ENCODE data around the gene SFMBT2. TPM values are rescaled to one million over a fixed set of nuclear protein-coding genes. Genes with fewer than 3 reads are reported as not detected.

SFMBT2 gene
- total and polyA plus RNA-seq, 8 donors: 4.1 to 12.6 (median 5.2) TPM

- peaks cover 15 to 53% of the 10 kb centered on the region in 2 donors for H3K4me1 ChIP-seq
- peak; percentile 25 to 81 (median 60) for DNase-seq
Measured at GRCh38 chr10:7412237-7412927, 1.5 kb upstream of the SFMBT2 start.

GRCh38 chr10:7411671-7412128, 866 bp upstream of the SFMBT2 start:
- intact Hi-C loops (cut with DNase I): loop anchor here in 1 of 2 donors (10.0 kb wide), 1 partner anchor 497 kb away; no protein-coding TSS in a partner anchor

More at GRCh38 chr10:7412237-7412927, 1.5 kb upstream of the SFMBT2 start:
- H3K27me3 ChIP-seq: peaks cover 25 to 65% of the 10 kb centered on the region in 2 donors
- H3K36me3 ChIP-seq: no peaks in the 10 kb centered on the region
- no peaks in the 10 kb centered on the region for H3K9me3 ChIP-seq
- peak; percentile 18 for ATAC-seq
- intact Hi-C loops (cut with DNase I): loop anchor here in 1 of 2 donors (10.0 kb wide), 1 partner anchor 498 kb away; no protein-coding TSS in a partner anchor
- peak overlapping the region; percentile 21 to 69 for H3K4me3 ChIP-seq
- no peak overlapping the region for H3K27ac ChIP-seq
- TF ChIP-seq CTCF (IDR thresholded peaks at IDR 0.05): no peak

DNA sequence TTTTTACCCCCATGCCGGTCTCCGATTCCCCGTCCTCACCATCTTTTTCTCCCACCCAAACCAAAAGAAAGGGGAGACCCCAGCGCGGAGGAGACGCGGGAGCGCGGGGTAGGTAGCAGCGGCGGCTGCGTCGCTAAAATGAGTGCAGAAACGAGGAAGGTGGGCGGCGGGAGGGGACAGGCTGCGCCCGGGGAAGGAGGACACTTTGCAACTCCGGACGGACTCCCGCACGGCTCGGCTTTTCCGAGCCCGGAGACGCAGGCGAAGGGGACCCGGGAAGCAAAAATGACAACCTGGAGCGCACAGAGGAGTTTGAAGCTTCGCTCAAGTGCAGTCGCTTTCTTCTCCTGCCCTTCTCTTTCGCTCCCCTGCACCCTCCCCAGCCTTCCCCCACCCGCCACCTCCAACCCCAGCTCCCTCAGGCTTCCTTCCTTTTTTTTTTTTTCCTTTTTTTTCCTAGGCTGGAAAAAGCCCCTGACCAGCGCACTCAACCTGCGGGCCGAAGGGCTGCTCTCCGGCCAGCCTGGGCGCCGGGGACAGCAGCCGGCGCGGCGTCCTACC, 453 bp downstream of the SFMBT2 start:
- no peaks in the 10 kb centered on the region for H3K9me3 ChIP-seq
- no peaks in the 10 kb centered on the region for H3K36me3 ChIP-seq
- peaks cover 25 to 69% of the 10 kb centered on the region in 2 donors for H3K27me3 ChIP-seq
- ATAC-seq: peak; percentile 1
- peak in 1 of 4 donors; percentile 38 for DNase-seq
- TF ChIP-seq CTCF (IDR thresholded peaks at IDR 0.05): no peak
- peaks cover 15 to 69% of the 10 kb centered on the region in 2 donors for H3K4me1 ChIP-seq
- intact Hi-C loops (cut with DNase I): loop anchor here in 1 of 2 donors (10.0 kb wide), 1 partner anchor 496 kb away; no protein-coding TSS in a partner anchor
- H3K27ac ChIP-seq: peak overlapping the region; percentile 42 to 58
- H3K4me3 ChIP-seq: peak overlapping the region; percentile 64 to 69

More at GRCh38 chr10:7411671-7412128, 866 bp upstream of the SFMBT2 start:
- TF ChIP-seq CTCF (IDR thresholded peaks at IDR 0.05): no peak
- Histone ChIP-seq H3K4me1 (peaks cover 15 to 60% of the 10 kb centered on the region in 2 donors), H3K27ac (no peak overlapping the region), H3K4me3 (peak overlapping the region; percentile 64 to 69), H3K27me3 (peaks cover 25 to 69% of the 10 kb centered on the region in 2 donors), H3K9me3 (no peaks in the 10 kb centered on the region), H3K36me3 (no peaks in the 10 kb centered on the region)
- peak in 1 of 4 donors; percentile 75 for DNase-seq
- ATAC-seq: no peak

DNA sequence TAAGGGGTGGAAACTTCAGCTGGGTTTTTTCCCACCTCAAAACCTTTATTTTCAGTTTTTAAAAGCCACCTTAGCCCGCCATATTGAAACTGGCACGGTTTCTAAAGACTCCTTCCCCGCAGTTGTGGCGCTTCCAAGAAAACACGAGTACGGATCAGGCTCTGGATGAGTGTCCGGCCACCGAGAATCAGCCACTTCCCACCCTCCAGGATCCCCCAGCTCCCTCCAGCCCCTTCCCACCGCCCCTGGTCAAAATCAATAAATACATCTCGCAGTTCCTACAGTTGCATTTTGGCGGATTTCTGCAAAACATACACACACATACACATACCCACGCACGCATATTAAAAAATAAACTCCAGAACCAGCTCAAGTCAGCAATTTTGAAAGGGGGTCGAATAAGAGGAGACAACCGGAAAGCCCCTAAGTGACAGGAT, 1.1 kb downstream of the SFMBT2 start:
- no peak for DNase-seq

More for the DNA sequence above, 1.1 kb downstream of the SFMBT2 start:
- intact Hi-C loops (cut with DNase I): loop anchor here in 1 of 2 donors (5.0 to 10.0 kb wide), 2 partner anchors 147 to 495 kb away; no protein-coding TSS in a partner anchor
- Histone ChIP-seq H3K4me3 (peak overlapping the region; percentile 64 to 69), H3K27ac (no peak overlapping the region), H3K27me3 (peaks cover 25 to 69% of the 10 kb centered on the region in 2 donors), H3K4me1 (peaks cover 15 to 74% of the 10 kb centered on the region in 2 donors), H3K36me3 (no peaks in the 10 kb centered on the region), H3K9me3 (no peaks in the 10 kb centered on the region)
- TF ChIP-seq CTCF (IDR thresholded peaks at IDR 0.05): no peak
- ATAC-seq: no peak

Data from left lung (tissue), 10 donors.